ENCODE data around the gene GABARAPL1.

DNA sequence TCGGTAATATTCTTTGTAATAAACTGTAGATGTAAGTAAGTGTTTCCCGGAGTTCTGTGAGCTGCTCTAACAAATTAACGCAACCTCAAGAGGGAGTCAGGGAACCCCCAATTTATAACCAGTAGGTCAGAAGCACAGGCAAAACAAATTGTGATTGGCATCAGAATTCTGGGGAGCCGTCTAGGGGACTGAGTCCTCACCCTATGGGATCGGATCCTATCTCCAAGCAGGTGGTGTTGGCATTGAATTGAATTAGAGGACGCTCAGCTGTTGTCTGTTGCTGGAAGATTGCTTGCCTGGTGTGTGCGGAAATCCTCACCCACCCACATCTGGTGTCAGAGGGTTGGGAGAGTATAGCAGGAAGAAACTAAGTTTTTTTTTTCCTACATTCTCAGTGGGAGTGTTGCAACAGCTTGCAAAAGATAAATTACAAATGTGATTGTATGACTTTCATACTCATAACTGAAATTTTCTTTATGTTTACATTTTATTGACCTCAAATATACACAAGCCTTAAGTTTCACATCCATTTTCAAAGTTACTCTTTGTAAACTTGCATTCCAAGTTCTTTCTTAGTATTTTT, 28.3 kb upstream of the GABARAPL1 start:
- TF ChIP-seq POLR2A (IDR thresholded peaks at IDR 0.05) (no peak), CTCF (IDR thresholded peaks at IDR 0.05) (no peak)

Measured in thyroid gland (tissue), 4 donors.